ENCODE data around the gene RARB.
A peak's percentile ranks its signal among the peaks of the same experiment; 100 is the strongest.

The RARB gene

DNA sequence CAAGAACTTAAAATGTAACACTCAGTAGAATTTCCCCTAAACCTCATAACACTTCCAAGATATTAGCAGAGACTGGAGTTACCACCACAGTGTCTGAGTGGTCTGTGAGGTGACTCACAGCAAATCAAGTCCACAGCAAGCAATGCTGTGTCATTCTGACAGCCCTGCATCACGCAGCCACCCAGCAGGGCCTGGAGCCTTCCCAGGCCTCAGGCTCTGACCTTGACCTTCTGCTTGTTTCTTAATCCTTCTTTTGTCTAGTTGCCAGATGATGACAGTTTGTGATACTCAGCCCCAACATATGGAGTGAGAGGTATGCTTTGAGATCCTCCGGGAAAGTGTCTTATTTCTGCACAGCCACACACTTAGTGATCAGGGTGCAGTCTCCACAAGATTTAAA lies 154.2 kb downstream of the RARB start:
- peak; percentile 77 for DNase-seq

DNA sequence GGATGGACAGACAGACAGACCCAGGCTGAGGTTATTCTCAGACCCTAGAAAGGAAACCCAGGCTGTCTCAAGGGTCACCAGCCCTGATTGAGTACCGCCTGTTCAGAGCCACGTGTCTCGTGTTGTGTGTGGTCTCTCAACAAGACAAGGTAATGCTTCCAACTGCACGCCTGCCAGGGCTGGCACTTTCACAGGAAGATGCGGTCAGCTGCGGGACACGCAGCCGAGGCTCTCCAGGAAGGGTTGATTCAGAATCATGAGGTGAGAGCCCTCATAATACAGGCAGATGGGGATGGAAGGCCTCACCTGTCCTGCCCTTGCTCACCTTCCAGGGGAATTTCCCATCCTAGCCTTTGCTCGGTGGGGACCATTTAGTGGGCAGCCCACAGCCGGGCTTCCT lies 155.3 kb downstream of the RARB start:
- no peak for DNase-seq

GRCh38 chr3:25584011-25584789 lies 156.1 kb downstream of the RARB start:
- no peak for DNase-seq

DNA sequence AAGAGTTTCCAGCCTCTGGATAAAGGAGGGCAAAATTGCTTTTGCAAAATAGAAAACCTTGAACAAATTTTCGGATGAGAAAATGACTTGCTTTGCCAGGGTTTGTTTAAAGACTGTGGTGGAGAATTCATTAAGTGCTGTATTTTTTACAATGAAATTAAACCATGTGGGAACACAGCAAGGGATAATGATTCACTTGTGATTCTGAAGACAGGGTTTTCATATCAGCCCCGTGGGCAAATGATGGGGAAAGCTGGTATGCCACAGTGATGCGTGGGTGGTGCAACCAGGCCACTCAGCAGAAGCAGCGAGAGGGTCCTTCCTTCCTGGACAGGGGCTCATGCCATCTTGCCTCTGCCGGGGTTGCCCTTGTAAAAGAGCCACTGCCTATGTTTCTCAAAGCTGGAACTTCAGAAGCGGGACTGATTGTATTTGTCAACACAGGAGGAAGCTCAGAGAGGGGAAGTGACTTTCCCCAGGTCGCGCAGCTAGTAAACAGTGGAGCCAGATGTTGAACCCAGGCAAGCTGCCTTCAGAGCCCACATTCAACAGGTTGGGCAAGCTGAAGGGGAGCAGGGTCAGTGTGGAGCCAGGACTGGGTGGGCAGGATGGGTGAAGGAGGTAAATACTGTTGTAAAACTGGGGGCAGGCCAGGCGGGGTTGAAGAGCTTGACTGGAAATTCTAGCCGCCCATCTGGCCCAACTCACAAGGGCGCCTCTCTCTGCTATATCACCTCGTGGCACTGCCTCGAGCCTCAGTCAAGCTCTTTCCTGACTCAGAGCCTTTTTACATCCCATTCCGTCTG lies 157.5 kb downstream of the RARB start:
- peak; percentile 20 for DNase-seq

DNA sequence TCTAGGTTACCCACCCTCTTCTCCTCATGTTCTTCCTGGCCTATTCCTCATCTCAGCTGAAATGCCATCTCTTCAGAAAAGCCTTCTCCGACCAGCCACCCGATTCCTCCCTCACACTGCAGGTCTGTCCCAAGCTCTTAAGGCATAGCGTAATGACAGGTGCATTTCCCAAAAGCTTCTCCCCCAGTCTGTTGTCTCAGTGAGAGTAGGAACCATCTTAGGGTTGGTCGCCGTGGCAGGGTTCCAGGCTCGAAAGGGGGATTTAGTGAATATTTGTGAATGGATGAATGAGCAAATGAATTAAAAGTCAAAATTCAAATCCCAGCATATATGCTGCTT lies 158.1 kb downstream of the RARB start:
- no peak for DNase-seq

GRCh38 chr3:25586553-25586952 lies 158.5 kb downstream of the RARB start:
- DNase-seq, result no peak

- DNase-seq, result no peak
Observed at GRCh38 chr3:25587094-25587493, 159.0 kb downstream of the RARB start.

DNA sequence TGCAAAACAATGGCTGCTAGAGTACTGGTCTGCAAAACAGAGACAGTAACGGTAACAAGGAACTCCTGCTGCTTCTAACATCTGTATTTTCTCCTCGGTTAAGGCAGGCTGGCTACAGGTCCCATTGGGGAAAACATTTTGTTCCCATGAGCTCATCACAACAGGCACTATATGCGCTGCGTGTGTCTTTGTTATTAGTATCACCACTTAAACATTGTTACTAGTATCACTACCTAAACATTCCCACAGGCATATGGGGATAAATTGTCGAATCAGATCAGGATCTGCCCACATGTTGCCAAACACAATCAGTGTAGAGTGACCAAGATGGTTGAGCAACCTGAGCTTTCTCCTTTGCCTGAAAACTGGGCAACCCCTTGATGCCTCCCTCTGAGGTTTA lies 159.5 kb downstream of the RARB start:
- no peak for DNase-seq

- no peak for DNase-seq
Observed at GRCh38 chr3:25587975-25588374, 159.9 kb downstream of the RARB start.

- DNase-seq, result no peak
Observed at GRCh38 chr3:25588441-25589103, 160.5 kb downstream of the RARB start.

GRCh38 chr3:25589104-25589782 lies 161.2 kb downstream of the RARB start:
- DNase-seq, result no peak

DNA sequence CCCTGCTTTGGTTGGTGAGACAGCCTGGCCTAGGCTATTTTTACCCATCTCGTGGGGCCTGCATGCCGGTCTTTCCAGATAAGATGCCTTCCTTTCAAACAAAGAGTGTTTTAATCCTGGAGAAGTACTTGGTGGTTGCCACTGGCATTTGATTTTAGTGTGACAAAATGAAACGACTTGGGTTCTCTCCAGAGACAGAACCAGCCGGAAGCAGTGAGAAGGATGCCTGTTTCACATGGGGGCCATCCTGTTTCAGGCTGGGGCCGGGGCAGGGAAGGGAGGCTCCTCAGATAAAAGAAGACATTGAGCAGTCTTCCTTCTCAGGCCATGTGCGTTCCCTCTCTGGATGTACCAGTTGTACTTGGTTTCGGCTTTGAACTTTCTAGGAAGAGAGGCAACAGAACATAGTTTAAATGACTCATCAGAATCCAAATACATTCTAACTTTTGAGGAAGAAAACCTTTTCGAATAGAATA lies 161.8 kb downstream of the RARB start:
- DNase-seq, result no peak

- DNase-seq, result peak; percentile 61
Observed at GRCh38 chr3:25592510-25592968, 164.5 kb downstream of the RARB start.

DNA sequence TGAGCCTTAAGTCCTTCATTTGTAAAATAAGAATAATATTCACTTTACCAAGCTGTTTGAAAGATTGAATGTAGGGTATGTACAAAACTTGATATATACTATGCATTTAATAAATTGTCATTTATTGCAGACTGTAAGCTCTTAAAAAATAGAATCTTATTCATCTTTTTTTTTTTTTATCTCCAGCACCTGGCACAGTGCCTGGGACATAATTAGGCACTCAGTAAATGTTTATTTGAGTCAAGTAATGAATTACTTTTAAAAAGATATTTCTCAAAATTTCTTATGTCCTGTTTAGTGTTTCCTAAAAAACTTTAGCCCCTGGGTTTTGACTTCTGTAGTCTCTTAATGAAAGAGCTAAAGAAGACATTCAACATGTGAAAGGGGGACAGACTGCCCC lies 164.9 kb downstream of the RARB start:
- DNase-seq, result no peak

GRCh38 chr3:25594007-25594502 lies 166.0 kb downstream of the RARB start:
- peak; percentile 23 for DNase-seq

DNA sequence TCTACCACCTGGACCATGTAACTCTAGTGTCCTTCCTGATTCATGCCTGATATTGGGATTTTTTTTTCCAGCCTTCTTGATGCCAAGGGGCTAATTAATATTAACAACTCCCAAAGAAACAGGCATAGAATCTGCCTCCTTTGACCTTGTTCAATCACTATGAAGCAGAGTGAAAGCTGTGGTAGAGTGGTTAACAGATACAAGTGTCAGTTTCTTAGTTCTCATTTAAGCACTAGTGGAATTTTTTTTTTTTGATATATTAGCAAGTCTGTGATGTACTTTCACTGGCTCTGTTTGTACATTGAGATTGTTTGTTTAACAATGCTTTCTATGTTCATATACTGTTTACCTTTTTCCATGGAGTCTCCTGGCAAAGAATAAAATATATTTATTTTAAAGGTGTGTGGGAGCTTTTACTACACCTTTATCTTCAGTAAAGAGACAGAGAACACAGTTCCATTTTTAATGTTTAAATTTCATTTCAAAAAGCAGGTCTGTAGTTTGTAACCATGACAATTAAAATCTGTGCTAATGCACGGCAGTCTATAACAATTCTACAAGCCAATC lies 169.6 kb downstream of the RARB start:
- DNase-seq, result no peak

DNA sequence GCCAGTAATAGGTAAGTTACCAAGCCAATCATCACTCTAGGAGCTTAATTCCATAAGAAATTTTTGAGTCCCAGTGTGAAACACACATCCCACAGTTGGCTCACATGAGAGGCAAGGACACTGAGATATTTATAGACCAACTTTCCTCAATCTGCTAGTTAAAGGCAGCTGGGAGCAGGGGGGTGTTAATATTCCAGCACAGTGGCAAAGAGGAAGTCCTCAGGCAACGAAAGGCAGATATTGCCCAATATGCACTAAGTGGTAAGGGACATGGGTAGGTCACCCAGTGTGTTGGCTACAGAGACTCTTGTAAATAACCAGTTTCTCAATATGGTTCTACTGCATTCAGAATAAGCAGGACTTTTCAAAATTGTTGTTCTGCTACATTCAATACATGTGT lies 175.6 kb downstream of the RARB start:
- DNase-seq, result no peak

DNA sequence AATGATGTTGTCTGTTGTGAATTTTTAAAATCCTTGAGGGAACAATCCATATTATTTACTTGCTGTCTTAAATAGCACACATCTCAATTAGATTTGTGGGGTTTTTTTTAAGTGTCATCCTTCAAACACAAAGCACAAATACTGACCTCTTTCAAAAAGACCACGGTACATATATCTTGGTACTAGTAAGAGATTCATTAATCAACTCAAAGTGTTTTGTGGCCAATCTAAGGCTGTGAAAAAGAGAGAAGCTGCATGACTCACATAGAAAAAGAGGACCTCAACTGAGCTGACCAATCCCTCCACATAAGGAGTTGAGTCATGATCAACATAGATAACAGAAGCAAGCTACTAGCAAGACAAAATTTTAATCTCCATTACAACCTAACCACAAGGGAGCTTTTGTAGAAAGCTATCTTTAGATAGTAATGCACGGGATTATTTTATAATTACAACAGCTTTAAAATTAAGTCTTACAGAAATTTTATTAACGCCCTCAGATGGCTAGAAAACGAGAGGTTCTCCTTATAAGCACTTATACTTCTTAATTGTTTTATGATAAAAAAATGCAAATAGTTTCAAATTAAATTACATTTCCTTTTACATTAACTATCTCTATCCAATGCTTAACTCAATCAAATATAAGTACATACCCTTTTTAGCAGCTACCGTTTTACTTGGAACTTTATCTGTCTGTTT lies 176.2 kb downstream of the RARB start:
- peak; percentile 91 for DNase-seq

GRCh38 chr3:25610167-25610566 lies 182.1 kb downstream of the RARB start:
- no peak for DNase-seq

DNA sequence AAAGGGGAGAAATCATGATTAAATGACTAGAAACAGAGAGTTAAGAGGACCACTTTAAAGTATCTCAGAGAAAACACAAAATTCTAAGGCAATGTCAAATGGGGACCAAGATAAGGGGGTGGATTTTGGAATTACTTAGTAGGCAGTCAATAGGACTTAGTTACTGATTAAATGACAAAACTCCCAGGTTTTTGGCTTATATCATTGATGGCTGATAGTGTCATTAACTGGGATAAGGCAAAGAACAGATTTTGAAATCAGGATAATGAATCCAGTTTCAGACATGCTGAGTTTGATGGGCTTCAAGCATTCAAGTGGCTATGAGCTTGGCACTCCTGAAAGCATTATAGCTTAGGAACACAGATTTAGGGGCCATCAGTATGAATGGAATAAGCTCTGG lies 182.7 kb downstream of the RARB start:
- no peak for DNase-seq

- no peak for DNase-seq
Observed at GRCh38 chr3:25611193-25611592, 183.1 kb downstream of the RARB start.

- DNase-seq, result no peak
Observed at GRCh38 chr3:25618028-25618427, 190.0 kb downstream of the RARB start.
